ENCODE data around the gene MRTO4.

- TF ChIP-seq CTCF (conservative IDR thresholded peaks at IDR 0.05; ENCODE audit: low read length): no peak
- no peak for TF ChIP-seq EZH2phosphoT487 (IDR thresholded peaks at IDR 0.05; ENCODE audit: borderline replicate concordance, low read depth, low read length)
These were observed 48.6 kb downstream of the MRTO4 start for GRCh38 chr1:19300211-19300610.
